ENCODE results near the gene RNU1-1.
A peak's percentile ranks its signal among the peaks of the same experiment; 100 is the strongest.
"Not testable (repeated sequence)": the region's sequence is repeated elsewhere in the genome, so short reads cannot be mapped to it uniquely, and the experiment has no call there.

Gene RNU1-1

GRCh38 chr1:16521288-16521583 lies 7.2 kb upstream of the RNU1-1 start:
- no peak for DNase-seq

- DNase-seq: not testable (repeated sequence)
These were observed 6.6 kb upstream of the RNU1-1 start for GRCh38 chr1:16520435-16521287.

- DNase-seq: not testable (repeated sequence)
These were observed 5.3 kb upstream of the RNU1-1 start for GRCh38 chr1:16519255-16519951.

- DNase-seq: not testable (repeated sequence)
These were observed 4.8 kb upstream of the RNU1-1 start for GRCh38 chr1:16518913-16519254.

GRCh38 chr1:16516694-16517410 lies 2.8 kb upstream of the RNU1-1 start:
- DNase-seq: not testable (repeated sequence)

GRCh38 chr1:16513412-16514106 lies 526 bp downstream of the RNU1-1 start:
- peak in 3 of 4 experiments; percentile 25 to 65 (median 55) for DNase-seq

- DNase-seq: not testable (repeated sequence)
These were observed 1.3 kb downstream of the RNU1-1 start for GRCh38 chr1:16512624-16513411.

GRCh38 chr1:16511926-16512325 lies 2.2 kb downstream of the RNU1-1 start:
- not testable (repeated sequence) for DNase-seq

- DNase-seq: not testable (repeated sequence)
These were observed 5.1 kb downstream of the RNU1-1 start for GRCh38 chr1:16508861-16509445.

- not testable (repeated sequence) for DNase-seq
These were observed 7.5 kb downstream of the RNU1-1 start for GRCh38 chr1:16506364-16507136.

- DNase-seq: not testable (repeated sequence)
These were observed 8.2 kb downstream of the RNU1-1 start for GRCh38 chr1:16505870-16506269.

- no peak for DNase-seq
These were observed 10.6 kb downstream of the RNU1-1 start for GRCh38 chr1:16503494-16503893.

GRCh38 chr1:16501446-16501845 lies 12.6 kb downstream of the RNU1-1 start:
- DNase-seq: not testable (repeated sequence)

GRCh38 chr1:16500975-16501374 lies 13.1 kb downstream of the RNU1-1 start:
- DNase-seq: not testable (repeated sequence)

GRCh38 chr1:16500466-16500865 lies 13.6 kb downstream of the RNU1-1 start:
- DNase-seq: not testable (repeated sequence)

GRCh38 chr1:16498573-16499413 lies 15.3 kb downstream of the RNU1-1 start:
- DNase-seq: peak; percentile 39 to 83 (median 62)

- not testable (repeated sequence) for DNase-seq
These were observed 16.0 kb downstream of the RNU1-1 start for GRCh38 chr1:16498047-16498446.

GRCh38 chr1:16497474-16497904 lies 16.6 kb downstream of the RNU1-1 start:
- DNase-seq: not testable (repeated sequence)

- not testable (repeated sequence) for DNase-seq
These were observed 20.4 kb downstream of the RNU1-1 start for GRCh38 chr1:16493731-16494130.

- not testable (repeated sequence) for DNase-seq
These were observed 21.1 kb downstream of the RNU1-1 start for GRCh38 chr1:16492937-16493336.
